Measurements from ENCODE around the gene MYO3B.

- TF ChIP-seq POLR2A (IDR thresholded peaks at IDR 0.05; ENCODE audit: low read length) (no peak), GATA1 (IDR thresholded peaks at IDR 0.05; ENCODE audit: low read depth, low read length) (no peak)
Measured at GRCh38 chr2:170314744-170315447, 136.9 kb downstream of the MYO3B start.
